Measurements from ENCODE around the gene DTX3L.

- TF ChIP-seq CTCF (IDR thresholded peaks at IDR 0.05), result no peak
- no peak for TF ChIP-seq POLR2A (IDR thresholded peaks at IDR 0.05)
Observed at GRCh38 chr3:122623031-122623829, 59.1 kb downstream of the DTX3L start.
